GM23248 (cell line): ENCODE measurements around the gene MAPK10. TPM values are rescaled to one million over a fixed set of nuclear protein-coding genes. Genes with fewer than 3 reads are reported as not detected.
"Not testable (repeated sequence)": the region's sequence is repeated elsewhere in the genome, so short reads cannot be mapped to it uniquely, and the experiment has no call there.

Experiments used
- DNase-seq: peaks from one replicate; pipeline ENCODE4 v3.0.0-alpha.2; 2015
- H2AFZ ChIP-seq: fragments of 200-600 bp; sonication (generic); 2 replicates; pipeline ENCODE4 v1.6.1; 2016; ENCODE audit warnings: antibody characterized with exemption
- H3F3A ChIP-seq: fragments of 200-600 bp; sonication (generic); 2 replicates; pipeline ENCODE4 v1.6.1; 2016; ENCODE audit warnings: mild to moderate bottlenecking, antibody characterized with exemption, mixed run types; ENCODE audit not compliant: insufficient read depth
- H3K27ac ChIP-seq: fragments of 200-600 bp; sonication (generic); 2 replicates; pipeline ENCODE4 v1.5.1; 2016; ENCODE audit warnings: mild to moderate bottlenecking
- H3K27me3 ChIP-seq: fragments of 200-600 bp; sonication (generic); replicated peaks from 2 replicates; pipeline ENCODE4 v1.6.1; 2016; ENCODE audit warnings: mild to moderate bottlenecking; ENCODE audit not compliant: insufficient read depth
- H3K36me3 ChIP-seq: fragments of 200-600 bp; sonication (generic); 2 replicates; pipeline ENCODE4 v1.6.1; 2016; ENCODE audit warnings: low read depth, mild to moderate bottlenecking
- H3K4me1 ChIP-seq: fragments of 200-600 bp; sonication (generic); 2 replicates; pipeline ENCODE4 v1.6.1; 2016; ENCODE audit warnings: mild to moderate bottlenecking; ENCODE audit not compliant: insufficient read depth
- H3K4me2 ChIP-seq: fragments of 200-600 bp; sonication (generic); one replicate; pipeline ENCODE4 v1.6.1; 2016; ENCODE audit warnings: mild to moderate bottlenecking; ENCODE audit not compliant: unreplicated experiment
- H3K4me3 ChIP-seq: fragments of 200-600 bp; sonication (generic); 2 replicates; pipeline ENCODE4 v1.5.1; 2016; ENCODE audit warnings: mild to moderate bottlenecking
- H3K79me2 ChIP-seq: fragments of 200-600 bp; sonication (generic); 2 replicates; pipeline ENCODE4 v1.6.1; 2016; ENCODE audit warnings: mild to moderate bottlenecking; ENCODE audit not compliant: insufficient read depth
- H3K9ac ChIP-seq: fragments of 200-600 bp; sonication (generic); 2 replicates; pipeline ENCODE4 v1.6.1; 2016; ENCODE audit warnings: mild to moderate bottlenecking
- H3K9me2 ChIP-seq: fragments of 200-600 bp; sonication (generic); 2 replicates; pipeline ENCODE4 v1.6.1; 2016; ENCODE audit warnings: mixed run types, mild to moderate bottlenecking, moderate library complexity; ENCODE audit not compliant: insufficient read depth
- H3K9me3 ChIP-seq: fragments of 200-600 bp; sonication (generic); one replicate; pipeline ENCODE4 v1.6.1; 2017; ENCODE audit warnings: low read depth
- H4K20me1 ChIP-seq: fragments of 200-600 bp; sonication (generic); 2 replicates; pipeline ENCODE4 v1.6.0; 2016; ENCODE audit not compliant: insufficient read depth
- EZH2 ChIP-seq: fragments of 200-600 bp; sonication (generic); IDR thresholded peaks from 2 replicates; pipeline ENCODE4 v1.6.1; 2018; ENCODE audit warnings: antibody characterized with exemption, mild to moderate bottlenecking; ENCODE audit not compliant: insufficient read depth, poor library complexity, severe bottlenecking
- EZH2phosphoT487 ChIP-seq: fragments of 200-600 bp; sonication (generic); IDR thresholded peaks from 2 replicates; pipeline ENCODE4 v1.6.1; 2018; ENCODE audit warnings: antibody characterized with exemption, moderate library complexity, mild to moderate bottlenecking, low read depth; ENCODE audit not compliant: insufficient read depth
- WGBS, 2 experiments: methylation state at CpG; one replicate each; pipeline ENCODE4 v1.1.6; 2015 to 2017; ENCODE audit warnings: low lambda C conversion rate in 2 of 2, low coverage in 1 of 2; ENCODE audit errors: missing lambda C conversion rate in 2 of 2; 5-methylcytosine and 5-hydroxymethylcytosine counted together
- in situ Hi-C: fragments of 300-500 bp; cut with MboI; formaldehyde crosslinking; loops from 2 replicates; pipeline ENCODE4 v1.15.0; 2020
- polyA plus RNA-seq: library from polyadenylated mRNA; unstranded; fragments of >200 nt; fragmentation: Nextera tagmentation; extraction: Ambion mirVana; gene quantifications from 2 replicates; pipeline ENCODE4 v1.2.1, GENCODE V29; 2016
- total RNA-seq: library from RNA; depleted of rRNA; stranded (reverse); fragments of >200 nt; shearing (Covaris generic); gene quantifications from 2 replicates; pipeline ENCODE4 v1.2.3, GENCODE V29; 2014

The MAPK10 gene
- total and polyA plus RNA-seq, 2 experiments from 2014 or later: 0.73 to 1.3 TPM

DNA sequence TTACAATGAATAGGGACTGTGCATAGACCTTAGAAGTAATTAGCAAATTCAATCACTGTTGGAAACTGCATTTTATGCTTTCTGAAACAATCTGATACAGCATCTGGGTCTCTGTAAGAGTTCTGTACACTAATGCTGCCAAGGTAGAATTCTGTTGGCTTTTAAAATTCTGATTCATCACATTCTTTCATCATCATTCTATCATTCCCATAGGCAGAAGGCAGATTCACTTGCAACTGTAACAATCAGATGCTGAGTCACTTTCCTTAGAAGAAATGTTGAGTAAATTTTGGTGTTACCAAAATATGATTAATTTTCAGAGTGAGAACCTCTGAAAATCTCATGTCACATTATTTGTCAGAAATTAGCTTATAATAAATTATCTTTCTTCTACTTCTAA lies 267.2 kb downstream of the MAPK10 start:
- H3K4me1 ChIP-seq: peaks cover 14% of the 10 kb centered on the region
- DNase-seq: peak; percentile 92
- 0 out of 2 replicates have a peak overlapping the region, but pooled peaks have one; percentile 4 for H3K9ac ChIP-seq
- no peak overlapping the region for H3K4me3 ChIP-seq
- TF ChIP-seq EZH2 (no peak), EZH2phosphoT487 (no peak)
- peaks cover 8% of the 10 kb centered on the region; the same call in 1 of the 2 replicates for H3F3A ChIP-seq
- no peak overlapping the region for H2AFZ ChIP-seq
- H3K27ac ChIP-seq: peak overlapping the region; percentile 45
- no peaks in the 10 kb centered on the region for H3K9me2 ChIP-seq
- H3K27me3 ChIP-seq: no peaks in the 10 kb centered on the region
- no peaks in the 10 kb centered on the region for H3K79me2 ChIP-seq
- in situ Hi-C loops: no loop called here
- no peaks in the 10 kb centered on the region for H4K20me1 ChIP-seq
- no peaks in the 10 kb centered on the region for H3K9me3 ChIP-seq
- peak overlapping the region; percentile 34 for H3K4me2 ChIP-seq
- no peaks in the 10 kb centered on the region for H3K36me3 ChIP-seq

DNA sequence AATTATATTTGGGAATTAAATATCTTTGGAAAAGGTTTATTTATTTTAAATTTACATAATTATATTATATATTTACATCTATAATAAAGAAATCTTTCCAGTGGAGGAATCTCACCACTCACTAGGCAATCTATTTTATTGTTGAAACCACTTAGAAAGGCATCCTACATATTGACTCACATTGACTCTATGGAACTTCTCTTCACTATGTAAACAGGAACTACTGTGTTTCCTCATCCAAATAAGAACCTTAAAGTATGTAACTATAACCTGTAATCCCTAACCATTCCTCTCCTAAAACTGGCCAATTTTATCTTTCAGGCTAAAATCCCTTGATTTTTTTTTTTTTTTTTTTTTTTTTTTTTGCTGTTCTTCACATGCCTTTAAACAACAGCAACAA lies 268.7 kb downstream of the MAPK10 start:
- peak; percentile 3 for DNase-seq
- in situ Hi-C loops: no loop called here

DNA sequence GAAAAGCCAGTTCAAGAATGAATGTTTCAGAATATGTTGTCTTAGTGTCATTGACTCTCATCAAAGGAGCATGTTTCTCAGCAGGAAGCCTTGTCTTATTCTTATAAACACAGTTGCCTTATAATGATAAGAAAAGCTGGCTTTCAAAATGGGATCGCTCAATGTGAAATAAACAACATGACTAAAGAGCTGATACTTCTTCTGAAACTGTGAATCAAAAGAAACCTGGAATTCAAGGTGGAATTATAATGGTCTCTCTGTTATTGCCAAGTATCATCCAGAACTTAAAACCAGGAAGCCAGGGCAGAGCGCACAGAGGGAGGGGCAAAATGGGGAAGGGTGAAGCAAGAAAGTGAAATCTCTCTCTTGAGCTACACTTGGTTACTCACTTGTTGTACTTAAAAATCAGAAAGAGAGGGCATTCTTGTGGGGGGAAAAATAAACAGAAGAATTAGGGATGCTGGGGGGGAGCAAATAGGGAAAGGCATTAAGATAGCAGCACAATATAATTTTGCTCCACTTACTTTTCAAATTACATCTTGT lies 270.0 kb downstream of the MAPK10 start:
- Histone ChIP-seq H3K9me2 (no peaks in the 10 kb centered on the region), H3K4me3 (no peak overlapping the region), H4K20me1 (no peaks in the 10 kb centered on the region), H3F3A (peaks cover 8% of the 10 kb centered on the region; the same call in 1 of the 2 replicates), H3K4me2 (no peak overlapping the region), H3K27me3 (no peaks in the 10 kb centered on the region), H3K36me3 (no peaks in the 10 kb centered on the region), H3K4me1 (peaks cover 14% of the 10 kb centered on the region), H3K79me2 (no peaks in the 10 kb centered on the region), H3K9ac (no peak overlapping the region), H3K9me3 (no peaks in the 10 kb centered on the region), H2AFZ (peak overlapping the region; percentile 15; the same call in 1 of the 2 replicates), H3K27ac (no peak overlapping the region)
- no peak for DNase-seq
- WGBS, 2 experiments: 98 to 99% methylated on average over 2 of the region's 2 CpGs
- no peak for TF ChIP-seq EZH2
- TF ChIP-seq EZH2phosphoT487: no peak
- in situ Hi-C loops: no loop called here

More for the DNA sequence above, 268.7 kb downstream of the MAPK10 start:
- Histone ChIP-seq H3K36me3 (no peaks in the 10 kb centered on the region), H3K4me1 (peaks cover 14% of the 10 kb centered on the region), H3K4me2 (no peak overlapping the region), H3K27me3 (no peaks in the 10 kb centered on the region), H3K9ac (no peak overlapping the region), H3K4me3 (no peak overlapping the region), H4K20me1 (no peaks in the 10 kb centered on the region), H3F3A (peaks cover 8% of the 10 kb centered on the region; the same call in 1 of the 2 replicates), H2AFZ (no peak overlapping the region), H3K9me2 (no peaks in the 10 kb centered on the region), H3K9me3 (no peaks in the 10 kb centered on the region), H3K79me2 (no peaks in the 10 kb centered on the region), H3K27ac (no peak overlapping the region)
- TF ChIP-seq EZH2phosphoT487: no peak
- no peak for TF ChIP-seq EZH2

DNA sequence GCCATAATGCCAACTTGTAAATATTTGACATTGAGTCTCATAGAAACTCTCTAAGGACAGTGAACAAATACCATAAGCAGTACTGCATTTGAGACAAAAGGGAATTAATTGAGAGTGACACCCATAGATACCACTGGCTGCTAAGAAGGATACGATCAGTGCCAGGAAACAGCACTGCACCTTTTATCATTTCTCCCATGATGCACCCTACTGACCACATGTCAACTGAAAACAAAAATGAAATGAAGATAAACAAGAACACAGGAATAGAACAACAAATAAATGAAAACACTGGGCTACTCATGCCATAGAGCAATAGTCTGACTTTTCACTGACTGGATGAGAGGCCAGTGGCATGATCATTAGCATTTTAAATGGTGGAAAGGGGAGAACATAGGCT lies 270.8 kb downstream of the MAPK10 start:
- no peak overlapping the region for H3K4me2 ChIP-seq
- no peaks in the 10 kb centered on the region for H3K9me2 ChIP-seq
- H3K4me1 ChIP-seq: peaks cover 14% of the 10 kb centered on the region
- no peaks in the 10 kb centered on the region for H4K20me1 ChIP-seq
- H3F3A ChIP-seq: peaks cover 8% of the 10 kb centered on the region; the same call in 1 of the 2 replicates
- no peaks in the 10 kb centered on the region for H3K79me2 ChIP-seq
- no peak overlapping the region for H3K9ac ChIP-seq
- no peak overlapping the region for H3K27ac ChIP-seq
- H2AFZ ChIP-seq: no peak overlapping the region
- no peak overlapping the region for H3K4me3 ChIP-seq
- no peak for TF ChIP-seq EZH2
- TF ChIP-seq EZH2phosphoT487: no peak
- in situ Hi-C loops: no loop called here
- H3K36me3 ChIP-seq: no peaks in the 10 kb centered on the region
- 88 to 97% methylated on average over 1 of the region's 1 CpG for WGBS, 2 experiments
- no peaks in the 10 kb centered on the region for H3K27me3 ChIP-seq
- no peaks in the 10 kb centered on the region for H3K9me3 ChIP-seq
- no peak for DNase-seq

DNA sequence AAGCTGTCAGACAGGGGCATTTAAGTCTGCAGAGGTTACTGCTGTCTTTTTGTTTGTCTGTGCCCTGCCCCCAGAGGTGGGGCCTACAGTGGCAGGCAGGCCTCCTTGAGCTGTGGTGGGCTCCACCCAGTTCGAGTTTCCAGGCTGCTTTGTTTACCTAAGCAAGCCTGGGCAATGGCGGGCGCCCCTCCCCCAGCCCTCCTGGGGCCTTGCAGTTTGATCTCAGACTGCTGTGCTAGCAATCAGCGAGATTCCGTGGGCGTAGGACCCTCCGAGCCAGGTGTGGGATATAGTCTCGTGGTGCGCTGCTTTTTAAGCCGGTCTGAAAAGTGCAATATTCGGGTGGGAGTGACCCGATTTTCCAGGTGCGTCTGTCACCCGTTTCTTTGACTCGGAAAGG lies 284.1 kb downstream of the MAPK10 start:
- H3K4me1 ChIP-seq, H3K4me3 ChIP-seq, H3K79me2 ChIP-seq, H4K20me1 ChIP-seq, in situ Hi-C loops, H3F3A ChIP-seq, H3K27ac ChIP-seq, H3K9me3 ChIP-seq, H3K4me2 ChIP-seq, H3K36me3 ChIP-seq, H3K9ac ChIP-seq, DNase-seq, H2AFZ ChIP-seq, H3K27me3 ChIP-seq, H3K9me2 ChIP-seq: not testable (repeated sequence)
- WGBS, 2 experiments: 82 to 86% methylated on average over 12 to 15 of the region's 15 CpGs
